HEK293 (cell line): ENCODE data around the gene LYPD5.

ENCODE experiments used
- CTCF ChIP-seq: fragments of 450-650 bp; formaldehyde crosslinking; IDR thresholded peaks from 2 replicates; pipeline ENCODE4 v1.5.1; 2016; ENCODE audit warnings: missing biosample characterization, missing genetic modification characterization
- GLIS1 ChIP-seq: fragments of 450-650 bp; formaldehyde crosslinking; IDR thresholded peaks from 2 replicates; pipeline ENCODE4 v1.5.1; 2016; ENCODE audit warnings: missing biosample characterization, missing genetic modification characterization
- GLIS2 ChIP-seq: fragments of 450-650 bp; formaldehyde crosslinking; IDR thresholded peaks from 2 replicates; pipeline ENCODE4 v1.5.1; 2016; ENCODE audit warnings: missing biosample characterization, missing genetic modification characterization
- HOXC10 ChIP-seq: sonication (generic); formaldehyde crosslinking; IDR thresholded peaks from 2 replicates; pipeline ENCODE4 v1.8.1; 2023; ENCODE audit warnings: mild to moderate bottlenecking, missing genetic modification reagents
- KLF1 ChIP-seq: fragments of 450-650 bp; formaldehyde crosslinking; IDR thresholded peaks from 2 replicates; pipeline ENCODE4 v1.5.1; 2016; ENCODE audit warnings: missing biosample characterization, missing genetic modification characterization
- SCRT1 ChIP-seq: fragments of 450-650 bp; formaldehyde crosslinking; IDR thresholded peaks from 2 replicates; pipeline ENCODE4 v1.5.1; 2016; ENCODE audit warnings: missing biosample characterization, missing genetic modification characterization, borderline replicate concordance
- TSHZ1 ChIP-seq: fragments of 450-650 bp; formaldehyde crosslinking; IDR thresholded peaks from 2 replicates; pipeline ENCODE4 v1.5.1; 2016; ENCODE audit warnings: missing biosample characterization, missing genetic modification characterization, borderline replicate concordance
- YY1 ChIP-seq: fragments of 450-650 bp; formaldehyde crosslinking; IDR thresholded peaks from 2 replicates; pipeline ENCODE4 v1.5.1; 2018; ENCODE audit warnings: missing biosample characterization, missing genetic modification characterization
- ZIC2 ChIP-seq: fragments of 450-650 bp; formaldehyde crosslinking; IDR thresholded peaks from 2 replicates; pipeline ENCODE4 v1.5.1; 2016; ENCODE audit warnings: missing biosample characterization, missing genetic modification characterization
- ZNF169 ChIP-seq: fragments of 450-650 bp; formaldehyde crosslinking; IDR thresholded peaks from 2 replicates; pipeline ENCODE4 v1.5.1; 2016; ENCODE audit warnings: missing biosample characterization, missing genetic modification characterization
- ZNF202 ChIP-seq: fragments of 450-650 bp; formaldehyde crosslinking; IDR thresholded peaks from 2 replicates; pipeline ENCODE4 v1.5.1; 2016; ENCODE audit warnings: missing biosample characterization, missing genetic modification characterization, borderline replicate concordance
- ZNF26 ChIP-seq: fragments of 450-650 bp; formaldehyde crosslinking; IDR thresholded peaks from 2 replicates; pipeline ENCODE4 v1.5.1; 2016; ENCODE audit warnings: missing biosample characterization, missing genetic modification characterization
- ZNF266 ChIP-seq: fragments of 450-650 bp; formaldehyde crosslinking; IDR thresholded peaks from 2 replicates; pipeline ENCODE4 v1.5.1; 2016; ENCODE audit warnings: missing biosample characterization, missing genetic modification characterization, low read depth
- ZNF280C ChIP-seq: fragments of 450-650 bp; formaldehyde crosslinking; IDR thresholded peaks from 2 replicates; pipeline ENCODE4 v1.5.1; 2016; ENCODE audit warnings: missing biosample characterization, missing genetic modification characterization
- ZNF292 ChIP-seq: fragments of 450-650 bp; formaldehyde crosslinking; IDR thresholded peaks from 2 replicates; pipeline ENCODE4 v1.5.1; 2016; ENCODE audit warnings: low read depth, missing biosample characterization, missing genetic modification characterization, borderline replicate concordance
- ZNF37A ChIP-seq: fragments of 450-650 bp; IDR thresholded peaks from 2 replicates; pipeline ENCODE4 v1.5.1; 2018; ENCODE audit warnings: missing biosample characterization, missing genetic modification characterization
- ZNF518A ChIP-seq: fragments of 450-650 bp; formaldehyde crosslinking; conservative IDR thresholded peaks from 2 replicates; pipeline ENCODE4 v1.5.1; 2016; ENCODE audit warnings: low read depth, missing biosample characterization, missing genetic modification characterization
- ZNF560 ChIP-seq: fragments of 450-650 bp; formaldehyde crosslinking; IDR thresholded peaks from 2 replicates; pipeline ENCODE4 v1.5.1; 2017; ENCODE audit warnings: missing biosample characterization, missing genetic modification characterization, borderline replicate concordance
- ZNF585B ChIP-seq: fragments of 450-650 bp; formaldehyde crosslinking; IDR thresholded peaks from 2 replicates; pipeline ENCODE4 v1.5.1; 2016; ENCODE audit warnings: missing biosample characterization, missing genetic modification characterization
- ZNF658 ChIP-seq: fragments of 450-650 bp; formaldehyde crosslinking; IDR thresholded peaks from 2 replicates; pipeline ENCODE4; 2016; ENCODE audit warnings: missing biosample characterization, missing genetic modification characterization
- ZNF677 ChIP-seq: fragments of 450-650 bp; IDR thresholded peaks from 2 replicates; pipeline ENCODE4 v1.5.0; 2018; ENCODE audit warnings: missing biosample characterization, mild to moderate bottlenecking, missing genetic modification characterization, moderate library complexity
- ZNF785 ChIP-seq: fragments of 450-650 bp; formaldehyde crosslinking; IDR thresholded peaks from 2 replicates; pipeline ENCODE4 v1.5.1; 2016; ENCODE audit warnings: missing biosample characterization, missing genetic modification characterization
- ZSCAN5A ChIP-seq: fragments of 450-650 bp; formaldehyde crosslinking; IDR thresholded peaks from 2 replicates; pipeline ENCODE4 v1.5.1; 2016; ENCODE audit warnings: missing biosample characterization, missing genetic modification characterization

The LYPD5 gene

GRCh38 chr19:43798546-43799409 lies 3.5 kb downstream of the LYPD5 start (continued):
- TF ChIP-seq ZSCAN5A (tag by site-specific recombination): peak; percentile 79
- no peak for TF ChIP-seq ZNF37A (tag by site-specific recombination)
- TF ChIP-seq YY1 (tag by site-specific recombination): no peak
- no peak for TF ChIP-seq CTCF (tag by site-specific recombination)
- TF ChIP-seq HOXC10 (CRISPR knock-in tag): no peak
- no peak for TF ChIP-seq ZNF266
- TF ChIP-seq ZNF26 (tag by site-specific recombination): no peak
- peak; percentile 99 for TF ChIP-seq GLIS2 (tag by site-specific recombination)
- TF ChIP-seq TSHZ1: peak; percentile 31
- TF ChIP-seq ZNF658 (tag by site-specific recombination): peak; percentile 71; the same call in 1 of the 2 replicates
- TF ChIP-seq ZNF518A: no peak
- TF ChIP-seq ZNF785 (tag by site-specific recombination): peak; percentile 46; the same call in 1 of the 2 replicates
- TF ChIP-seq ZNF202: no peak
- TF ChIP-seq KLF1 (tag by site-specific recombination): peak; percentile 99
- TF ChIP-seq ZNF677 (tag by site-specific recombination): no peak
- no peak for TF ChIP-seq ZNF560 (tag by site-specific recombination)
- no peak for TF ChIP-seq SCRT1 (tag by site-specific recombination)
- TF ChIP-seq ZNF585B: no peak
- TF ChIP-seq ZNF280C (tag by site-specific recombination): peak; percentile 95; the same call in 1 of the 2 replicates
- peak; percentile 99 for TF ChIP-seq GLIS1 (tag by site-specific recombination)
- TF ChIP-seq ZNF169 (tag by site-specific recombination): peak; percentile 72
- no peak for TF ChIP-seq ZNF292
- TF ChIP-seq ZIC2: peak; percentile 87
